Fibroblast of pulmonary artery (primary cell): Measurements from ENCODE around the gene INAFM1.
A peak's percentile ranks its signal among the peaks of the same experiment; 100 is the strongest.

Source experiments
- DNase-seq: peaks from one replicate; pipeline ENCODE4 v3.0.0-alpha.2; 2010; ENCODE audit warnings: low read depth
- H3K4me3 ChIP-seq: replicated peaks from 2 replicates; pipeline ENCODE4 v1.5.1; 2011; ENCODE audit warnings: low read depth, mild to moderate bottlenecking, control low read depth, low read length, moderate library complexity
- CTCF ChIP-seq: IDR thresholded peaks from 2 replicates; pipeline ENCODE4 v1.5.1; 2011; ENCODE audit warnings: mild to moderate bottlenecking, control low read depth, low read length, inconsistent platforms; ENCODE audit errors: missing control alignments

Gene INAFM1

GRCh38 chr19:47315125-47315821 lies 40.6 kb downstream of the INAFM1 start:
- peak; percentile 97 for DNase-seq
- H3K4me3 ChIP-seq: no peak overlapping the region
- no peak for TF ChIP-seq CTCF

- DNase-seq: no peak
- H3K4me3 ChIP-seq: no peak overlapping the region
- no peak for TF ChIP-seq CTCF
These were observed 41.8 kb downstream of the INAFM1 start for GRCh38 chr19:47316513-47316912.

- H3K4me3 ChIP-seq: no peak overlapping the region
- no peak for DNase-seq
- TF ChIP-seq CTCF: no peak
These were observed 45.5 kb downstream of the INAFM1 start for GRCh38 chr19:47319923-47320871.

GRCh38 chr19:47321630-47322029 lies 46.9 kb downstream of the INAFM1 start:
- DNase-seq: no peak
- H3K4me3 ChIP-seq: no peak overlapping the region
- no peak for TF ChIP-seq CTCF

DNA sequence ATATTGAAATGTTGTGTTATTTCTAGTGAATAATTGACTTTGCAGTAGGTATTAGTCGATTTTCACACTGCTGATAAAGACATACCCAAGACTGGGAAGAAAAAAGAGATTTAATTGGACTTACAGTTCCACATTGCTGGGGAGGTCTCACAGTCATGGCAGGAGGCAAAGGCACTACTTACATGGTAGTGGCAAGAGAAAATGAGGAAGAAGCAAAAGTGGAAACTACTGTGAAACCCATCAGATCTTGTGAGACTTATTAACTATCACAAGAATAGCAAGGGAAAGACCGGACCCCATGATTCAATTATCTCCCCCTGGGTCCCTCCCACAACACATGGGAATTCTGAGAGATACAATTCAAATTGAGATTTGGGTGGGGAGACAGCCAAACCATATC lies 47.4 kb downstream of the INAFM1 start:
- no peak overlapping the region for H3K4me3 ChIP-seq
- no peak for DNase-seq
- TF ChIP-seq CTCF: no peak

DNA sequence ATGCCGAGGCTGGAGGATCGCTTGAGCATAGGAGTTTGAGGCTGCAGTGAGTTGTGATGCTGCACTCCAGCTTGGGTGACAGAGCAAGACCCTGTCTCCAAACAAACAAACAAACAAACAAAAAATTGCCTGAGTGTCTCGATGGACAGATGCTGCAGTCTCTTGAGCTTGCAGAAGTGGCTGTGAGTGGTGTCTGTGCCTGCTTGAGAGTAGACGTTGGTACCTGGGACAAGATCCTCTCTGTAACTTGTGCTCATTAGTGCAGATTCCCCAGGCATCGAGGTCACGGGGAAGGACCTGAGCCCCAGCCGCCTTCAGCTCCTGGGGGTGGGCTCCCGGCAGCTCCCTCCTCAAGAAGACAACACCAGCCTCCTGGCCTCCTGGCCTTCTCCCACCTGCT lies 48.7 kb downstream of the INAFM1 start:
- no peak for DNase-seq
- TF ChIP-seq CTCF: no peak
- no peak overlapping the region for H3K4me3 ChIP-seq
